Activated CD8-positive, alpha-beta memory T cell treated with anti-CD3 and anti-CD28 coated beads, Interleukin-2, amount 50 U/mL, for 48 hours (primary cell): Measurements from ENCODE around the gene PLXDC1.

ENCODE experiments used
- DNase-seq: peaks from one replicate; pipeline ENCODE4 v3.0.0-alpha.2; 2020

The PLXDC1 gene

DNA sequence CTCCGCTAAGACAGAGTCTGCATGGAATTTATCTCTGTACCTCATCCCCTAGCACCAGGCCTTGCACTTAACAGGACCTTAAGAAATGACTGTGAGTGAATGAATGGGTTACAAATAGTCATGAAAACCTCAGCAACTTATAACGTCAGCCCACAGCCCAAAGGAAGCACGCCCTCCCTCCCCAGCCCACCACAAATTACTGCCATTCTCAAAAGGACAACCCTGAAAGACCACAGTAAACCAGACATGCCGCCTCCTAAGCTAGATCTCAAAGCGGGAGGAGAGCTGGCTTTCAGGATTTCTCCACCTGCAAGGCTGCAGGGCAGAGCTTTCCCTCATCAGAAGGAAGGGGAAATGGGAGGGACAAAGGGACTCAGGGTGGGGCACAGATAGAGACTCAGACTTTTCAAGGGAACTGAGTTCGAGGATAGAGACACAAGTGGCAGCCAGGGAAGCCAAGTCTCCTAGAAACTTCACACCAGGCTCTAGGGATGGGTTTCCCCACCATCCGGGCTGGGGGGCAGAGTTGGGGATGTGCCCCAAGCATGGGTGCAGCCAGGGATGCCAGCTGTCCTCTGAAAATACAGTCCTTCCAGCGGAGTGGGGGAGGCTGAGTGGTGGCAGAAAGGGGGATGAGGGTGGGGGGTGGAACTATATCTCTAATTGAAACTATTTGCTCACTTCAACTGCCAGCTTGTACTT lies 56.7 kb downstream of the PLXDC1 start:
- DNase-seq: no peak

DNA sequence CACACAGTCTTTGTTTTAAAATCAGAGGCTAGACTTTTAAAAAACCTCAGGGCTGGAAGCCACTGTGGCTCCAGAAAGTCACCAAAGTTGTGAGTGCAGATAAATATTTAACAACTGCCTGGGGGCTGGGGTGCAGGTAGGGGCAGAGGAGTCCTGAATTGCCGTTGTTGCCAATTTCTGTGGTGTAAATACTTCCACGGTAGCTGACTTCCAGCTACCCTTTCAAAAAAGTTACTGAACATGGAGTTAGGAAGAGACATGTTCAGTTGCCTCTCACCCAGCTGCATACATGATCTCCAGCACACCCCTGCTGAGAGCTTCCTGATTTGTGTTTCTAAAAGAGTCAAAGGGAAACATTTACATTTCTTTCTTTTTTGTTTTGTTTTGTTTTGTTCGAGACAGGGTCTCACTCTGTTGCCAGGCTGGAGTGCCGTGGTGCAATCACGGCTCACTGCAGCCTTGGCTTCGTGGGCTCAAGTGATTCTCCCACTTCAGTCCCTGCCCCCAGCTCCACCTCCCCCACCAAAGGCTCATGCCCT lies 58.7 kb downstream of the PLXDC1 start:
- no peak for DNase-seq

DNA sequence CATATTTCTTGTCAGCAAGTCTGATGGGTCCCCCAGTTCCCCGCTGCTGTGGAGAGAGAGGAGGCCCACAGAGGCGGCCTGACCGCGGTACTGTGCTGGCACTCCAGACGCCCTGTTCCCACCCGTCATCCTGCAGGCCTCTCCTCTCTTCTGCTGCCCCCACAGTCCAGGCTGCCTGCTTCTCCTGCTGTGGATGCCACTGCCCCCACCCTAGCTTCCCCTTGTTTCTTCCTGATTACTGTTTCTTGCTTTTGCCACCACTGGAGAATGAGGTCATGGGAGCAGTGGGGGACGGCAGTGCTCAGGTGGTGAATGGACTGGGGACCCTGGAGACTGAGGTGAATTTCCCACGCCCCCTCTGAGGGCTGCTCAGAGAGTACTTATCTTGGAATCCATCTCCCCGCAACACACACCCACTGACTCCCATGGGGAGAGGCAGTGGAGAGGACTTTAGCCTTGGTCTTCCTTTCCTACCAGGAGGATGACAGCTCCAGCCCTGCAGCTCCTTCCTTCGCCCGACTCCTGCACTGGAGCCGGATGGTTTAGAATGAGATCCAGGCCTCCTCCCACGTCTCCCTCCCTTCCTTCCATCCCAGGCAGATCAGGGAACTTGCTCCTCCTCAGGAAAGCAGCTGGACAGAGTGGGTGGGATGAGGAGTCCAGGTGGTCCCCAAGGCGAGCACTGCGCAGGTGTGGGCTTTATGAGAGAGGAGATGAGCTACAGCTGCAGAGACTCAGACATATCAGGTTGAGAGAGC lies 60.4 kb downstream of the PLXDC1 start:
- no peak for DNase-seq

GRCh38 chr17:39090400-39090799 lies 61.0 kb downstream of the PLXDC1 start:
- no peak for DNase-seq

- no peak for DNase-seq
These were observed 66.9 kb downstream of the PLXDC1 start for GRCh38 chr17:39084558-39084957.

GRCh38 chr17:39083270-39083669 lies 68.2 kb downstream of the PLXDC1 start:
- DNase-seq: no peak

DNA sequence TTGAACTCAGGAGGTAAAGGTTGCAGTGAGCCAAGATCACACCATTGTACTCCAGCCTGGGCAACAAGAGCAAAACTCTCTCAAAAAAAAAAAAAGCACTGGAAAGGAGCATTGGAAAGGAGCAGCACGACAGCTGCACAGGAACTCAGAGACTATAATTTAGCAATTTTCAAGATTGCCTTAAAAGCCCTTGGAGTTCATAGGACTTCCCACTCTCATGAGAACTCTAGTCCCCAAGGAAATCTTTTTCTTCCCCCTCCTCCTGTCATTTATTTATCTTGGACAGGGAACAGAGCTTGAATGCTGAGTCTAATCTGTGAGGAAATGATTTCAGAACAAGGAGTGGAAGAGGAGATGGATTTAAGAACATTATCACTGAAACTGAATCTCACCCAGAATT lies 69.0 kb downstream of the PLXDC1 start:
- no peak for DNase-seq

GRCh38 chr17:39081851-39082250 lies 69.6 kb downstream of the PLXDC1 start:
- no peak for DNase-seq

- no peak for DNase-seq
These were observed 70.9 kb downstream of the PLXDC1 start for GRCh38 chr17:39080421-39081078.

DNA sequence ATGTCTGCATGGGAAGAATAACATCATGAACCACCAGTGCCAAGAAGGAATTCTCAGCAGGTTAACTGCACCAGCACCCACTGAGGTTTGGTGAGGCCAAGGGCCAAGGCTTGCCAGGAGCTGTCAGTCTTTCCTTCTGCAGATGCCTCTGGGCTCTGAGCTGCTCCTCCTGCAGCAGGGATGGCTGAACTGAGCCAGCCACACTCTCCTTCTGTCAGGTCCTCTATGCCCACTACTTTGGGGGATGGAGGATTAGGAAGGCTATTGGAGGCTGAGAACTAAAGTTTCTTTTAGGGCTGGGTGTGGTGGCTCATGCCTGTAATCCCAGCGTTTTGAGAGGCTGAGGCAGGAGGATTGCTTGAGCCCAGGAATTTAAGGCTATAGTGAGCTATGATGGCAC lies 71.6 kb downstream of the PLXDC1 start:
- DNase-seq: no peak

- DNase-seq: no peak
These were observed 73.6 kb downstream of the PLXDC1 start for GRCh38 chr17:39077866-39078265.

GRCh38 chr17:39077252-39077651 lies 74.2 kb downstream of the PLXDC1 start:
- no peak for DNase-seq

DNA sequence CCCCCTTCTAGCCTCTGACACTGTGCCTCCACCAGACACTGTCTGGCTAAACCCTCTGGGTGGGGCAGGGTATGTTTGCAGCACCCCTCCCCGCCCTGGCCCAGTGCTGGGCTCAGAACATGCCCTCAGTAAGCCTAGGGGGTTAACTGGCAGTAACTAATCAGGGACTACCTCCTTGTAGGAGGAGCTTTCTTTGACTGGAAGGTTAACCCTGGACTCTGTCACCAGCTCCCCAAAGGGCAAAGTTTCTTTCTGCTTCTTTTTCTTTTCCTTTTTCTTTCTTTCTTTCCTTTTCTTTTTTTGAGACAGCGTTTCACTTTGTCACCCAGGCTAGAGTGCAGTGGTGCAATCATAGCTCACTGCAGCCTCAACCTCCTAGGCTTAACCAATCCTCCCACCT lies 76.8 kb downstream of the PLXDC1 start:
- no peak for DNase-seq

- DNase-seq: no peak
These were observed 77.5 kb downstream of the PLXDC1 start for GRCh38 chr17:39073916-39074315.

GRCh38 chr17:39073353-39073752 lies 78.1 kb downstream of the PLXDC1 start:
- DNase-seq: no peak

- DNase-seq: no peak
These were observed 79.9 kb downstream of the PLXDC1 start for GRCh38 chr17:39071573-39071972.

GRCh38 chr17:39069114-39069756 lies 82.2 kb downstream of the PLXDC1 start:
- no peak for DNase-seq

GRCh38 chr17:39064819-39065218 lies 86.6 kb downstream of the PLXDC1 start:
- no peak for DNase-seq

DNA sequence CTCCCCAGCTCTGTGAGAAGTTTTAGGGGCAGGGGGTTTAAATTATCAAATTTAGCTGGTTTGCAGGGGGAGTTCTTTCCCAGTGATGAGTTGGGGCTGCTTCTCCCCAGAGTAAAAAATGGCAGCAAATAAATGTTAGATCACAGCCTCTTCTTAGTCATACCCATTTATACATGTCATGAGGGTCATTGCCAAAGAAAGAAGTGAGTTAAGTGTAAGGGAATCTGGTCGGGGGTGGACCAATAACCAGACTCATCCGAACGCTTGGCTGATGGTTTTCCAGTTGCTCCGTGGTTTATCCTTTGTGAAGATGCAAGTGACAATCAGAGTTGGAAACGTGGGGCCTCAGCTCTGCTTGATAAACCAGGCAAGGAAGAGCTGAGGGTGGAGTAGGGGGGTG lies 87.1 kb downstream of the PLXDC1 start:
- DNase-seq: no peak

GRCh38 chr17:39063681-39064069 lies 87.8 kb downstream of the PLXDC1 start:
- no peak for DNase-seq

GRCh38 chr17:39062846-39063680 lies 88.4 kb downstream of the PLXDC1 start:
- no peak for DNase-seq

DNA sequence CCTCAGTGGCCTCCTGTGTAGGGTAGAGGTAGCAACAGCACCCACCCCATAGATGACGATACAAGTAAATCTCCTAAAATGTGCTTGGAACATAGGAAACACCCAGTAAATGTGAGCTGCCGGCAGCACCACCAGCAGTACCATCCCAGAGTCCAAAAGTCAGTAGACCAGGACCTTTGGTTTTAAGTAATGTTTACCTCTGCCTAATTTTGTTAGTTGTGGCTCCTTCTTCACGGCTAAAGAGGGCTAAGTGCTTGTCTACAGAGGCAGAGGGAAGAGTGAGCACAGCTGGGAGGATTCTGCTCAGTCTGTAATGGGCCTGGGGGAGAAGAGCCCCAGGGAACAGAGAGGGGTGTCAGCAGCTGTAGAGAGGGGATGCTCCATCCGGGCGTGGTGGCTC lies 92.9 kb downstream of the PLXDC1 start:
- DNase-seq: no peak
